B cell (primary cell): Measurements from ENCODE around the gene MBD3L5. TPM values are rescaled to one million over a fixed set of nuclear protein-coding genes. Genes with fewer than 3 reads are reported as not detected.

Experiments
- ATAC-seq: fragments of 200-7000 bp; cut with Tn5 transposase; one replicate; pipeline ENCODE4 v1.10.0; 2021; ENCODE audit warnings: low read depth, mild to moderate bottlenecking, moderate number of reproducible peaks, moderate library complexity
- CTCF ChIA-PET: fragments of 350-600 bp; sonication (Branson Sonifier 250); formaldehyde crosslinking; loops from one replicate; lab custom pipeline; 2021; ENCODE audit warnings: antibody characterized with exemption, inconsistent platforms; lab: Charles Lee
- POLR2A ChIA-PET: fragments of 350-600 bp; sonication (Branson Sonifier 250); formaldehyde crosslinking; loops from one replicate; lab custom pipeline; 2021; ENCODE audit warnings: antibody characterized with exemption; lab: Charles Lee
- DNase-seq: peaks from one replicate; pipeline ENCODE4 v3.0.0; 2013
- H2AFZ ChIP-seq: 2 replicates; pipeline ENCODE4 v1.6.1; 2012; ENCODE audit warnings: mild to moderate bottlenecking, low read depth, low read length; ENCODE audit not compliant: insufficient read depth, poor library complexity, severe bottlenecking
- H3K27ac ChIP-seq, 2 donors: 1 replicate in 1 of 2; 2 replicates in 1 of 2; pipeline ENCODE4 v1.5.1; 2012 to 2013; ENCODE audit warnings: low read length in 2 of 2, mild to moderate bottlenecking in 2 of 2, moderate library complexity in 1 of 2
- H3K27me3 ChIP-seq, 4 experiments: fragments of 200-600 bp in 1 of 4; sonication (generic) in 1 of 4; replicated peaks in 1 of 4; 1 replicate in 2 of 4; 2 replicates in 2 of 4; pipeline versions ENCODE4 v1.6.1 to v1.7.0; 2013 to 2016; ENCODE audit warnings: low read length in 3 of 4, mild to moderate bottlenecking in 2 of 4, mixed read lengths in 1 of 4, moderate library complexity in 1 of 4; ENCODE audit not compliant: insufficient read depth in 4 of 4, control insufficient read depth in 3 of 4; ENCODE audit errors: control extremely low read depth in 1 of 4
- H3K36me3 ChIP-seq, 2 experiments: replicated peaks in 1 of 2; 1 replicate in 1 of 2; 2 replicates in 1 of 2; pipeline versions ENCODE4 v1.6.1 to v1.7.1; 2013; ENCODE audit warnings: low read length in 1 of 2; ENCODE audit not compliant: insufficient read depth in 2 of 2, control insufficient read depth in 1 of 2; ENCODE audit errors: control extremely low read depth in 1 of 2, extremely low read depth in 1 of 2
- H3K4me1 ChIP-seq, 2 donors: fragments of 200-600 bp in 1 of 2; sonication (generic) in 1 of 2; 1 replicate in 1 of 2; 2 replicates in 1 of 2; pipeline versions ENCODE4 v1.5.1 to v1.6.1; 2013 to 2017; ENCODE audit warnings: low read length in 2 of 2; ENCODE audit not compliant: control insufficient read depth in 2 of 2, insufficient read depth in 2 of 2
- H3K4me2 ChIP-seq: replicated peaks from 2 replicates; pipeline ENCODE3; 2012; ENCODE audit warnings: mild to moderate bottlenecking, low read depth, low read length; ENCODE audit not compliant: poor library complexity, severe bottlenecking
- H3K4me3 ChIP-seq, 5 experiments: fragments of 200-600 bp in 1 of 5; sonication (generic) in 1 of 5; 1 replicate in 3 of 5; 2 replicates in 2 of 5; pipeline versions ENCODE4 v1.5.1 to v1.7.0; 2011 to 2016; ENCODE audit warnings: low read length in 4 of 5, mild to moderate bottlenecking in 4 of 5, low read depth in 2 of 5, control low read depth in 1 of 5, moderate library complexity in 1 of 5; ENCODE audit not compliant: insufficient read depth in 1 of 5; ENCODE audit errors: control extremely low read depth in 1 of 5, extremely low read depth in 1 of 5
- H3K79me2 ChIP-seq: fragments of 200-600 bp; sonication (generic); one replicate; pipeline ENCODE4 v1.6.0; 2016; ENCODE audit warnings: low read length; ENCODE audit not compliant: control insufficient read depth, insufficient read depth
- H3K9ac ChIP-seq: fragments of 200-600 bp; sonication (generic); 2 replicates; pipeline ENCODE4 v1.6.1; 2017; ENCODE audit warnings: mild to moderate bottlenecking, low read length, moderate library complexity
- H3K9me3 ChIP-seq, 3 donors: one replicate each; pipeline versions ENCODE4 v1.6.1 to v1.7.1; 2013; ENCODE audit warnings: low read length in 2 of 3; ENCODE audit not compliant: control insufficient read depth in 2 of 3, insufficient read depth in 1 of 3; ENCODE audit errors: control extremely low read depth in 1 of 3
- H4K20me1 ChIP-seq: 2 replicates; pipeline ENCODE4 v1.6.0; 2012; ENCODE audit warnings: mild to moderate bottlenecking, low read length; ENCODE audit not compliant: insufficient read depth, control insufficient read depth, poor library complexity, severe bottlenecking
- H3K27ac Mint-ChIP-seq: one replicate; pipeline ENCODE4 v1.8.0; 2021; ENCODE audit warnings: mixed read lengths
- H3K27me3 Mint-ChIP-seq: one replicate; pipeline ENCODE4 v1.8.0; 2021; ENCODE audit warnings: mixed read lengths
- H3K4me1 Mint-ChIP-seq: one replicate; pipeline ENCODE4 v1.8.0; 2021; ENCODE audit warnings: mixed read lengths
- H3K4me3 Mint-ChIP-seq: one replicate; pipeline ENCODE4 v1.8.0; 2021; ENCODE audit warnings: mixed read lengths
- H3K9me3 Mint-ChIP-seq: one replicate; pipeline ENCODE4 v1.8.0; 2022; ENCODE audit warnings: mixed read lengths; ENCODE audit not compliant: insufficient read depth
- EZH2 ChIP-seq: IDR thresholded peaks from 2 replicates; pipeline ENCODE4 v1.6.1; 2012; ENCODE audit warnings: borderline replicate concordance, low read depth, mild to moderate bottlenecking, moderate library complexity, low read length; ENCODE audit not compliant: insufficient read depth, poor library complexity, severe bottlenecking
- WGBS: methylation state at CpG from one replicate; pipeline ENCODE4 v1.1.5; 2013; ENCODE audit warnings: missing lambda C conversion rate; ENCODE audit not compliant: insufficient coverage; 5-methylcytosine and 5-hydroxymethylcytosine counted together
- intact Hi-C: fragments of 100-400 bp; cut with micrococcal nuclease; formaldehyde crosslinking; loops from one replicate; pipeline ENCODE4 v1.10.0; 2022
- polyA plus RNA-seq: library from polyadenylated mRNA; depleted of rRNA; stranded (reverse); fragments of >200 nt; gene quantifications from 2 replicates; pipeline ENCODE4 v1.2.3, GENCODE V29; 2012
- total RNA-seq, 2 donors: library from RNA; stranded (reverse); fragments of 120-200 nt in 1 of 2; gene quantifications; 1 replicate in 1 of 2; 2 replicates in 1 of 2; pipeline versions ENCODE4 v1.2.3 to v1.2.4, GENCODE V29; 2013 to 2022
- TF ChIP-seq, protein P1 (sequence below): fragments of 200-600 bp; IDR thresholded peaks from one replicate; pipeline ENCODE4 v1.8.0; 2022; ENCODE audit warnings: antibody characterized with exemption, mild to moderate bottlenecking

Gene MBD3L5
- total and polyA plus RNA-seq, 2 donors (not counting 1 experiment from before 2014, with no cell fraction given) = not detected

DNA sequence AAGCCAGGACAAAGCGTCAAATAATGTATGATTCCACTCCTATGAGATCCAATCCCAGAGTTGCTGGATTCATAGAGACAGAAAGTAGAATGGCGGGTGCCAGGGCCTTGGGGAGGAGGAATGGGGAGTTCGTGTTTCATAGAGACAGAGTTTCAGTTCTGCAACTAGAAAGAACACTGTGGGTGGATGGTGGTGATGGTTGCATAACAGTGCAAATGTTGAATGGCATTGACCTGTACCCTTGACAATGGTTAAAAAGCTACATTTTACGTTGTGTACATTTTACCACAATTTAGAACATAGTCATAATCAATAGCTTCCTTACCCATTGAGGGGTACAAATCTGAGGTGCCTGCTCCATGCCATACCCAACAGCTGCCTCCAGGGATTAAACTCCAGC, 42.5 kb upstream of the MBD3L5 start:
- POLR2A ChIA-PET = no interaction called here
- H3K4me1 ChIP-seq = no peaks in the 10 kb centered on the region
- ATAC-seq (no peak), DNase-seq (no peak)
- no peak overlapping the region for H3K27ac Mint-ChIP-seq
- H3K4me3 Mint-ChIP-seq = no peak overlapping the region
- no peaks in the 10 kb centered on the region for H3K4me1 Mint-ChIP-seq
- peaks cover 14% of the 10 kb centered on the region for H3K9me3 Mint-ChIP-seq
- no peak overlapping the region for H2AFZ ChIP-seq
- H3K9me3 ChIP-seq = peaks cover 8 to 23% (median 23%) of the 10 kb centered on the region in 3 donors
- WGBS = 62% methylated on average over 3 of the region's 4 CpGs
- CTCF ChIA-PET = interaction anchor here (0.8 kb wide), 1 partner anchor 112 kb away, joined by 3 read pairs; no protein-coding TSS in a partner anchor
- peaks cover 12% of the 10 kb centered on the region for H3K27me3 Mint-ChIP-seq
- no peaks in the 10 kb centered on the region for H3K79me2 ChIP-seq
- no peak overlapping the region for H3K4me2 ChIP-seq
- no peaks in the 10 kb centered on the region for H3K36me3 ChIP-seq
- H3K27ac ChIP-seq = no peak overlapping the region
- H3K9ac ChIP-seq = no peak overlapping the region
- no peaks in the 10 kb centered on the region for H4K20me1 ChIP-seq
- no peak overlapping the region for H3K4me3 ChIP-seq
- peaks cover 0 to 2% (median 0%) of the 10 kb centered on the region in 4 experiments for H3K27me3 ChIP-seq
- TF ChIP-seq, protein P1, sequence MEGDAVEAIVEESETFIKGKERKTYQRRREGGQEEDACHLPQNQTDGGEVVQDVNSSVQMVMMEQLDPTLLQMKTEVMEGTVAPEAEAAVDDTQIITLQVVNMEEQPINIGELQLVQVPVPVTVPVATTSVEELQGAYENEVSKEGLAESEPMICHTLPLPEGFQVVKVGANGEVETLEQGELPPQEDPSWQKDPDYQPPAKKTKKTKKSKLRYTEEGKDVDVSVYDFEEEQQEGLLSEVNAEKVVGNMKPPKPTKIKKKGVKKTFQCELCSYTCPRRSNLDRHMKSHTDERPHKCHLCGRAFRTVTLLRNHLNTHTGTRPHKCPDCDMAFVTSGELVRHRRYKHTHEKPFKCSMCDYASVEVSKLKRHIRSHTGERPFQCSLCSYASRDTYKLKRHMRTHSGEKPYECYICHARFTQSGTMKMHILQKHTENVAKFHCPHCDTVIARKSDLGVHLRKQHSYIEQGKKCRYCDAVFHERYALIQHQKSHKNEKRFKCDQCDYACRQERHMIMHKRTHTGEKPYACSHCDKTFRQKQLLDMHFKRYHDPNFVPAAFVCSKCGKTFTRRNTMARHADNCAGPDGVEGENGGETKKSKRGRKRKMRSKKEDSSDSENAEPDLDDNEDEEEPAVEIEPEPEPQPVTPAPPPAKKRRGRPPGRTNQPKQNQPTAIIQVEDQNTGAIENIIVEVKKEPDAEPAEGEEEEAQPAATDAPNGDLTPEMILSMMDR = no peak
- TF ChIP-seq EZH2 = no peak
- intact Hi-C loops = no loop called here

DNA sequence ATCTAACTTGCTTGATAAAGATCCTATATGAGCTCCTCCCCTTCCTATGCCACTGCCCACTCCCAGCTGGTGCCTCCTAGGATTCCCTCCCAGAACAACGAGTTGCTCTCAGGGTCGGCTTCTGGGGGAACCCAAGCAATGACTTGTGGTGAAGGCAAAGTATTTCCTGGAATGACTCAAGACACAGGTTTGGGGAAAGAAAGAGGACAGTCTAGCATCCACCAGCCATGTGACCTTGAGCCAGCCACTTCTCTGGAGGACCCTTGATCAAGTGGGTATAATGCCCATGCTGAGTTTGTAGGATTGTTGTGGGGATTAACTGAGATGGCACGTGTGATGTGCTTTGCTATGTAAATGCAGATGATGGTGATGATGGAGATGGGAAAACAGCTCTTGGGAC, 42.1 kb upstream of the MBD3L5 start:
- no peaks in the 10 kb centered on the region for H3K4me1 Mint-ChIP-seq
- H3K27me3 Mint-ChIP-seq = peaks cover 9% of the 10 kb centered on the region
- Histone ChIP-seq H4K20me1 (no peaks in the 10 kb centered on the region), H3K79me2 (no peaks in the 10 kb centered on the region), H3K4me1 (no peaks in the 10 kb centered on the region), H3K27me3 (peaks cover 0 to 2% (median 0%) of the 10 kb centered on the region in 4 experiments), H3K9ac (no peak overlapping the region), H3K36me3 (no peaks in the 10 kb centered on the region), H3K4me2 (no peak overlapping the region), H2AFZ (no peak overlapping the region), H3K4me3 (no peak overlapping the region), H3K9me3 (peaks cover 7 to 23% (median 21%) of the 10 kb centered on the region in 3 donors), H3K27ac (no peak overlapping the region)
- DNase-seq (no peak), ATAC-seq (no peak)
- intact Hi-C loops = no loop called here
- POLR2A ChIA-PET = no interaction called here
- no peak for TF ChIP-seq EZH2
- TF ChIP-seq, protein P1 = no peak
- no peak overlapping the region for H3K27ac Mint-ChIP-seq
- H3K4me3 Mint-ChIP-seq = no peak overlapping the region
- WGBS = 0% methylated on average over 1 of the region's 3 CpGs
- peaks cover 12% of the 10 kb centered on the region for H3K9me3 Mint-ChIP-seq
- CTCF ChIA-PET = no interaction called here
